Measurements from ENCODE around the gene ZBTB32. TPM values are rescaled to one million over a fixed set of nuclear protein-coding genes. Genes with fewer than 3 reads are reported as not detected.

ZBTB32 gene
- total RNA-seq, 1 donor from 2014 or later: not detected

DNA sequence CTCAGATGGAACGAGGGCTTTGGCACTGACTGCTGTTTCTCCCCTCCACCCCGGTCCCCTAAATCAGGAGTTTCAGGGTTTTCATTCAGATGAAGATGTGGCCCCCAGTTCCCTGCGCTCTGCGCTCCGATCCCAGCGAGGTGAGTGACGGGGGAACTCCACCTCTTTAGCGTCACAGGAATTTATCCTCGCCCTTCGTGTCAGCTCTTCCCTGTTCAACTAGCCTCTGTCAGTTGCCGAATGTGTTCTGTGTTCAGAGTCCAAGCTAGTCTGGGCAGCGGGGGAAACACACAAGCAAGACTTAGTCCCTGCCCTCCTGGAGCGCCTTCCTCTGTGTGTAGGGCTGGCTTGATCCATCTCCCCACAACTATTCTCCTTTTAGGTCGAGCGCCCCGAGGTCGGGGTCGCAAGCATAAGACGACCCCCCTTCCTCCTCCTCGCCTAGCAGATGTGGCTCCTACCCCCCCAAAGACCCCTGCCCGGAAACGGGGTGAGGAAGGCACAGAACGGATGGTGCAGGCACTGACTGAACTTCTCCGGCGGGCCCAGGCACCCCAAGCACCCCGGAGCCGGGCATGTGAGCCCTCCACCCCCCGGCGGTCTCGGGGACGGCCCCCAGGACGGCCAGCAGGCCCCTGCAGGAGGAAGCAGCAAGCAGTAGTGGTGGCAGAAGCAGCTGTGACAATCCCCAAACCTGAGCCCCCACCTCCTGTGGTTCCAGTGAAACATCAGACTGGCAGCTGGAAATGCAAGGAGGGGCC, 15.2 kb downstream of the ZBTB32 start:
- DNase-seq: no peak
- Mint-ChIP-seq H3K27me3 (ENCODE audit: unreplicated experiment) (peaks cover 7% of the 10 kb centered on the region), H3K9me3 (ENCODE audit: unreplicated experiment) (peaks cover 12% of the 10 kb centered on the region), H3K27ac (ENCODE audit: unreplicated experiment) (peak overlapping the region; percentile 64), H3K36me3 (ENCODE audit: unreplicated experiment) (peaks cover 4% of the 10 kb centered on the region), H3K4me1 (ENCODE audit: low read depth, unreplicated experiment) (peaks cover 11% of the 10 kb centered on the region), H3K4me3 (ENCODE audit: unreplicated experiment) (peak overlapping the region; percentile 90)
- TF ChIP-seq, protein P1, sequence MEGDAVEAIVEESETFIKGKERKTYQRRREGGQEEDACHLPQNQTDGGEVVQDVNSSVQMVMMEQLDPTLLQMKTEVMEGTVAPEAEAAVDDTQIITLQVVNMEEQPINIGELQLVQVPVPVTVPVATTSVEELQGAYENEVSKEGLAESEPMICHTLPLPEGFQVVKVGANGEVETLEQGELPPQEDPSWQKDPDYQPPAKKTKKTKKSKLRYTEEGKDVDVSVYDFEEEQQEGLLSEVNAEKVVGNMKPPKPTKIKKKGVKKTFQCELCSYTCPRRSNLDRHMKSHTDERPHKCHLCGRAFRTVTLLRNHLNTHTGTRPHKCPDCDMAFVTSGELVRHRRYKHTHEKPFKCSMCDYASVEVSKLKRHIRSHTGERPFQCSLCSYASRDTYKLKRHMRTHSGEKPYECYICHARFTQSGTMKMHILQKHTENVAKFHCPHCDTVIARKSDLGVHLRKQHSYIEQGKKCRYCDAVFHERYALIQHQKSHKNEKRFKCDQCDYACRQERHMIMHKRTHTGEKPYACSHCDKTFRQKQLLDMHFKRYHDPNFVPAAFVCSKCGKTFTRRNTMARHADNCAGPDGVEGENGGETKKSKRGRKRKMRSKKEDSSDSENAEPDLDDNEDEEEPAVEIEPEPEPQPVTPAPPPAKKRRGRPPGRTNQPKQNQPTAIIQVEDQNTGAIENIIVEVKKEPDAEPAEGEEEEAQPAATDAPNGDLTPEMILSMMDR (IDR thresholded peaks at IDR 0.05; ENCODE audit: partially characterized antibody, unreplicated experiment): no peak

GRCh38 chr19:35720163-35720524, 15.8 kb downstream of the ZBTB32 start:
- Mint-ChIP-seq H3K4me3 (ENCODE audit: unreplicated experiment) (peak overlapping the region; percentile 68), H3K4me1 (ENCODE audit: low read depth, unreplicated experiment) (peaks cover 7% of the 10 kb centered on the region), H3K27ac (ENCODE audit: unreplicated experiment) (peak overlapping the region; percentile 62)

DNA sequence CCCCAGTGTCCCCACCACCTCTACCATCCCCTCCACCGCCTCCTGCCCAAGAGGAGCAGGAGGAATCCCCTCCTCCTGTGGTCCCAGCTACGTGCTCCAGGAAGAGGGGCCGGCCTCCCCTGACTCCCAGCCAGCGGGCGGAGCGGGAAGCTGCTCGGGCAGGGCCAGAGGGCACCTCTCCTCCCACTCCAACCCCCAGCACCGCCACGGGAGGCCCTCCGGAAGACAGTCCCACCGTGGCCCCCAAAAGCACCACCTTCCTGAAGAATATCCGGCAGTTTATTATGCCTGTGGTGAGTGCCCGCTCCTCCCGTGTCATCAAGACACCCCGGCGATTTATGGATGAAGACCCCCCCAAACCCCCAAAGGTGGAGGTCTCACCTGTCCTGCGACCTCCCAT, 16.3 kb downstream of the ZBTB32 start:
- no peak for DNase-seq
- peaks cover 12% of the 10 kb centered on the region for H3K9me3 Mint-ChIP-seq (ENCODE audit: unreplicated experiment)
- no peak overlapping the region for H3K4me3 Mint-ChIP-seq (ENCODE audit: unreplicated experiment)
- H3K36me3 Mint-ChIP-seq (ENCODE audit: unreplicated experiment): peaks cover 4% of the 10 kb centered on the region
- peaks cover 7% of the 10 kb centered on the region for H3K27me3 Mint-ChIP-seq (ENCODE audit: unreplicated experiment)
- TF ChIP-seq, protein P1 (IDR thresholded peaks at IDR 0.05; ENCODE audit: partially characterized antibody, unreplicated experiment): no peak
- H3K4me1 Mint-ChIP-seq (ENCODE audit: low read depth, unreplicated experiment): peaks cover 7% of the 10 kb centered on the region
- H3K27ac Mint-ChIP-seq (ENCODE audit: unreplicated experiment): no peak overlapping the region

More at GRCh38 chr19:35720163-35720524, 15.8 kb downstream of the ZBTB32 start:
- Mint-ChIP-seq H3K36me3 (ENCODE audit: unreplicated experiment) (peaks cover 4% of the 10 kb centered on the region), H3K9me3 (ENCODE audit: unreplicated experiment) (peaks cover 12% of the 10 kb centered on the region), H3K27me3 (ENCODE audit: unreplicated experiment) (peaks cover 7% of the 10 kb centered on the region)
- TF ChIP-seq, protein P1 (IDR thresholded peaks at IDR 0.05; ENCODE audit: partially characterized antibody, unreplicated experiment): no peak
- no peak for DNase-seq

- DNase-seq: no peak
- peaks cover 4% of the 10 kb centered on the region for H3K36me3 Mint-ChIP-seq (ENCODE audit: unreplicated experiment)
- H3K4me1 Mint-ChIP-seq (ENCODE audit: low read depth, unreplicated experiment): peaks cover 5% of the 10 kb centered on the region
- H3K27me3 Mint-ChIP-seq (ENCODE audit: unreplicated experiment): peaks cover 7% of the 10 kb centered on the region
- TF ChIP-seq, protein P1 (IDR thresholded peaks at IDR 0.05; ENCODE audit: partially characterized antibody, unreplicated experiment): no peak
- no peak overlapping the region for H3K27ac Mint-ChIP-seq (ENCODE audit: unreplicated experiment)
- H3K9me3 Mint-ChIP-seq (ENCODE audit: unreplicated experiment): peaks cover 12% of the 10 kb centered on the region
- no peak overlapping the region for H3K4me3 Mint-ChIP-seq (ENCODE audit: unreplicated experiment)
Observed at GRCh38 chr19:35721374-35721773, 17.0 kb downstream of the ZBTB32 start.

DNA sequence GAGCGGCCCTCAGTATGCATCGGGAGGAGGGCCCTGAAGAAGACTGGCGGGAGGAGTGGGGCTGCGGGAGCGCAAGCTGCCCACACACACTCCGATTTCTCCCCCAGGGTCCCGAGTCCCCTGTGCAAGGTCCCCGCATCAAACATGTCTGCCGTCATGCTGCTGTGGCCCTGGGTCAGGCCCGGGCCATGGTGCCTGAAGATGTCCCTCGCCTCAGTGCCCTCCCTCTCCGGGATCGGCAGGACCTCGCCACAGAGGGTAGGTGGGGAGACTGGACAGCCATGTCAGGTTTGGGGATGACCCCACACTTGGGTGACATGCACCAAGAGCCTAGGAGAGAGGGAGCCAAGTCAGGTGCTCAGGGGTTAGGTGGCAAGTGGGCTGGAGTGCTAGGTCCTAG, 18.1 kb downstream of the ZBTB32 start:
- Mint-ChIP-seq H3K4me3 (ENCODE audit: unreplicated experiment) (no peak overlapping the region), H3K9me3 (ENCODE audit: unreplicated experiment) (peaks cover 8% of the 10 kb centered on the region), H3K27me3 (ENCODE audit: unreplicated experiment) (peaks cover 6% of the 10 kb centered on the region), H3K27ac (ENCODE audit: unreplicated experiment) (no peak overlapping the region), H3K36me3 (ENCODE audit: unreplicated experiment) (peaks cover 4% of the 10 kb centered on the region), H3K4me1 (ENCODE audit: low read depth, unreplicated experiment) (peaks cover 5% of the 10 kb centered on the region)
- DNase-seq: no peak
- TF ChIP-seq, protein P1 (IDR thresholded peaks at IDR 0.05; ENCODE audit: partially characterized antibody, unreplicated experiment): no peak

Measured in glutamatergic neuron (in vitro differentiated cells).